GM18870 (cell line): ENCODE data around the gene GPR35.
"Not testable (repeated sequence)": the region's sequence is repeated elsewhere in the genome, so short reads cannot be mapped to it uniquely, and the experiment has no call there.

Experiments used
- ATAC-seq: cut with Tn5 transposase; IDR thresholded peaks from one replicate; pipeline ENCODE4 v1.9.1; 2021; ENCODE audit warnings: moderate library complexity; ENCODE audit not compliant: unreplicated experiment

Gene GPR35

DNA sequence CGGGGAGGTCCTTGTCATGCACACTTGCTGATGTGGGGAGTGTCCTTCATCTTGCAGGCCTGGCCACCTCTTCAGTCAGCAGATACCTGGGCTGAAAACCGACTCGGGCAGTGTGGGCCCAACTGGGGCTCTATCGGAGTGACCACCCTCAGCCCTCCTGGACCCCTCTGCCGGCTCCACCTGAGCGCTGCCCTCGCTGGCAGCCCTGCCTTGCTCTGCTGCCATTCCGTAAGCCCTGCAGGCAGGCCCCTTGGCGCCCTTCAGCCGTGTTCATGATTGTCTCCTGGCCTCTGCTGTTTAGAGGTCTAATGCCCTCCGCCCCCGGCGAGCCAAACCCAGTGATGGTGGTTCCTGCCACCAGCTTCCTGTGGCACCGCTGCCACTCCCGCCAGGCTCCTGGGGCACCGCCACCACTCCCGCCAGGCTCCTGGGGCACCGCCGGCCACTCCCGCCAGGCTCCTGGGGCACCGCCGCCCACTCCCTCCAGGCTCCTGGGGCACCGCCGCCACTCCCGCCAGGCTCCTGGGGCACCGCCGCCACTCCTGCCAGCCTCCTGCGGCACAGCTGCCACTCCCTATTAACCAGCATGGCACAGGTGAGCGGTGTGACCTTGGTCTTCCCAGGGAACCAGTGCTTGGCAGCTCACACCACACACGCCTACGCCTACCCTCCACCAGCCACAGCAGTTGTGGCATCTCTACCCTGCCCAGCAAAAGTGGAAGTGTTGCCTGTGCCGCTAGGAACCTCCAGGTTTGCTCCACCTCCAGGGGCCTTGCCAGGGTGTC, 22.8 kb upstream of the GPR35 start:
- ATAC-seq = no peak

- no peak for ATAC-seq
Observed at GRCh38 chr2:240603081-240603835, 22.0 kb upstream of the GPR35 start.

DNA sequence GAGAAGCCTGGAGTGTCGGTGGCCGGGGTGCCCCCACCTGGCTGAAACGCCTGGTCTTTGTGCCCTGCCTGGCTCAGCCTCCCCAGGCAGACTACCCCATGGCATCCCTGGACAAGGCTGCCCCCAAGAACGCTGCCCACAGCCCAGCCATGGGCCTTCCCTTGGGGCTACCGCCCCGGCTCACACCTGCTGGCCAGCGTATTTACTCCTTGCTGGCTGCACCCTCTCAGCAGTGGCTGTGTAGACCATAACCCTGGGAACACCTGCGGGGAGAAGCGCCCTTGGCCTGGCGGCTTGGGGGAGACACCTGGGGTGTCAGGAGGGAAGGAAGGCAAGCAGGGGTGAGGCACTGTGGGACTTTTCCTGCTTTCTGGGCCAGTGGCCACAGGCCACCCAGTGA, 21.4 kb upstream of the GPR35 start:
- ATAC-seq = no peak

DNA sequence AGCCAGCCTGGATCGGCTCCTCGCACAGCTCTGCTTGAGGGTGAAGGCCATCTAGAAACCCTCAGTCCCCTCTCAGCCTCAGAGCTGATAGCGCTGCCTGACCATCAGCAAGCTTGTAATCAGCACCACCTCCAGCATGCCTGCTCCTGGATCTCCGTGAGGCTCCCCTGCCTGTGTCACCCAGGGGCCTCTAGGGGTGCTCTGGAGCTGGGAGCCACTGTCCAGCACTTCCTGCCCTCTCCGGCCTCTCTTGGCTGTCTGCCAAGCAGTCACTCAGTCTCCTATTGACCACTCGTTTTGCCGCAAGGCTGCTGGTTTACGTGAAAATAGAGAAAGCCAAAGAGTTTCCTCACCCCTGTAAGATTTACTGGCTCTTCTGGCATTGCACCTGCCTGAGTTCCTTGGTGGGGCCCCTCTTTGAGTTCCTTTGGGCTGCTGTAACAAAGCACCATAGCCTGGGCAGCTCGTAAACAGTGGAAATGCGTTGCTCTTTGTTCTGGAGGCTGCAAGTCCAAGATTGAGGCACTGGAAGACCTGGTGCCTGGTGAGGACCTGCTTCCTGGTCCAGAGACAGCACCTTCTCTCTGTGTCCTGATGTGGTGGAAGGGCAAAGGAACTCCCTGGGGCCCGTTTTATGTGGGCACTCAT, 20.9 kb upstream of the GPR35 start:
- no peak for ATAC-seq

DNA sequence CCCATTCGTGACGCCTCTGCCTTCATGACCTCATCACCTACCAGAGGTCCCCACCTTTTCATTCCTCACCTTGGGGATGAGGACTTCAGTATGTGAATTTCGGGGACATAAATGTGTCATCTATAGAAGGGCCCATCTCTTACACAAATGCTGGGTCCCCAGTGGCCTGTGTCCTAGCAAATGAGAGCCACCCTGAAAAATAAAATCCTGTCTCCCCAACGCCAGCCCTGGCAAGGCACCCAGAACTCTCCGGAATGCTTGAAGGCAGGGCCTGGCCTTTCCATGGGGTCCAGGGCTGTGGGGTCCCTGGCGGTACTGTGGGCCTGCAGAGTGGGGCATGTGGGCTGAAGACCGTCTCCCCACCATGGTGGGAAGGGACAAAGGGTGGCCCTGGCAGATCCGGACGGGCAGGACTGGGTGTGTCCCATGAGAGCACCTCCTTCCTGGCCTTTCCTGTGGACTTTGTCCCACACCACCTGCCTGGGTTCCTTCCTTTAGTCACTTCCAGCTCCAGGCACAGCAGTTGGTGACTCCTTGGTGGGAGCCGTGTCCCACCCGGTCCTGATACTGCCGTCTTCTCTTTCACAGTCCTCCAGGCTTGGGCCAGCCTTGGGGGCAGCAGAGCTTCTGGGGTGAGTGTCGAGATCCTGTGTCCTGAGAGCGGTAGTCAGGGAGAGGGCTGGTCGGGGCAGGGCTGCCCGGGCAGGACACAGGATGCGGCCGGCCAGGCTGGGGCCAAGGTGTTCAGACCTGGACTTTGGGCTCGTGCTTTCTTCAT, 20.2 kb upstream of the GPR35 start:
- no peak for ATAC-seq

GRCh38 chr2:240605867-240606743, 19.2 kb upstream of the GPR35 start:
- ATAC-seq = no peak

DNA sequence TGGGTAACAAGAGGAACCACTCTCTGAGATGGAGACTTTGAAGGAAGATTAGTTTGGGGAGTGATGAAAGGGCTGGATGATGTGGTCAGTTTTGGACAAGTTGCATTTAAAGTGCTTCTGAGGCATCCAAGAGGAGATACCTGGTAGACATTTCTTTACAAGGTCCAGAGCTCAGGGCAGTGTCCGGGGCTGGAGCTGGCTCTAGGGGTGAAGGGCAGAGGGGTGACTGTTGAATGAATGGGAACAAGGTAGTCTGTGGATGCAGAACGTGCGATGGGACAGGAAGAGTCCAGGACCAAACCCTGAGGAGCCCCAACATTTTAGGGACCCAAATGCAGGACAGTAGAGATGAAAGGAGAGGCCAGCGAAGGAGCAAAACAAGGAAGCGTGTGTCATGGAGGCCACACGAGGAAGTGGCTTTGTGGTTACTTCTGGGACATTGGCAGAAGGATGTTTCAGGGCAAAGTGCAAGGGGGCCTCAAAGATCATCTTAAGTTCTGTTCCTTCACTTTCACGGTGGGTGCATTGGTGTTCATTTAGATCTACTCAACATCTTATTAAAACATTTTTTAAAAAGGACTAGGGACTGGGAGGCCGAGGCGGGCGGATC, 13.6 kb upstream of the GPR35 start:
- ATAC-seq = no peak

GRCh38 chr2:240613781-240614180, 11.5 kb upstream of the GPR35 start:
- ATAC-seq = no peak

- ATAC-seq = no peak
Observed at GRCh38 chr2:240614391-240614790, 10.9 kb upstream of the GPR35 start.

GRCh38 chr2:240615396-240615795, 9.9 kb upstream of the GPR35 start:
- ATAC-seq = no peak

DNA sequence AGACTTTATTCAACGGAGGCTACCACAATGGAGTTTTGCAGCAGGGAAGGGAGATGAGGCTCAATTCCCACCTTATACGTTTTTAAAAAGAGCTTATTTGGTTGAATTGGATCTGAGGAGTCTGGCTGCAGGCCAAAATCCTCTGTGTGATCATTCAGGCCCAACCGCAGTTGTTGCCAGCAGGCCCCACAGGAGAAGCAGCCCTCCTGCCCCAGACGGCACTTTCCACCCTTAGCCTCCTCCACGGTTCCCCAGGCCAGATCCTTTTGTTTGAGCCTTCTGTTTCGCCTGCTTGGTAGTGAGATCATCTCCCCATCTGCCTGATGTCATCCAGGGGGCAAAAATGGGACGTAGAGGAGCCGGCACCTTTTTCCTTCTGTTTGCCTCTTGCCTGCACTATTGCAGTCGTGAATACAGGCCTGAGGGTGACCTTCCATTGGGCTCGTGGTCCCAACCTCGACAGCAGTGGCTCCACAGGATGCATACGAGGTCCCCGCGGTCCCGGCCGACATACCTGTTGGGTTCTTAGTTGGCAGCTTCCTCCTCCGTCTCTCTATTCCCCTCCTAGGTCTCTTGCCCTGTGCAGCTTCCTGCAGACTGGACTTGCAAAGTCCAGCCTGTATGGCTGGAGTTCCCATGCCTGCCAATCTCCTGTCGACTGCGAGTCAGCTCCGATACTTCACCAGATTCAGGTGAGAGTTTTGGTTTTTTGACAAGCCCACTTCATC, 9.3 kb upstream of the GPR35 start:
- ATAC-seq = no peak

GRCh38 chr2:240616860-240617666, 8.2 kb upstream of the GPR35 start:
- not testable (repeated sequence) for ATAC-seq

DNA sequence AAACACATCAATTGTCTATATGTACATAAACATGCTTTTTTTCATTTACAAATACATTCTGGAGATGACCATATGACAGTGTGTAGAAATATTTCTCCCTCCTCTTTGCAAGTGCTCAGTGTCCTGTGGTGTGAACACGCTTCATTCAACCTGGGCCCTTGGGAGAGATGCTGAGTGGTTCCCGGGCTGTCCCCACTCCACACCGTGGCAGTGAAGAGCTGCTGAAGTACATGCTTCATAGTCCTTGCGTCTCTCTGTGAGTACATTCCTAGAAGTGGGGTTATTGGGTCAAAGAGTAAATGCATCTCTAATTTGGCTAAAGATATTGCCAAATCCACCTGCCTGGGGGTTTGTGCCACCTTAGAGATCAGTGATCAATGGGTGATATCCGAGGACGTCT, 6.5 kb upstream of the GPR35 start:
- no peak for ATAC-seq

DNA sequence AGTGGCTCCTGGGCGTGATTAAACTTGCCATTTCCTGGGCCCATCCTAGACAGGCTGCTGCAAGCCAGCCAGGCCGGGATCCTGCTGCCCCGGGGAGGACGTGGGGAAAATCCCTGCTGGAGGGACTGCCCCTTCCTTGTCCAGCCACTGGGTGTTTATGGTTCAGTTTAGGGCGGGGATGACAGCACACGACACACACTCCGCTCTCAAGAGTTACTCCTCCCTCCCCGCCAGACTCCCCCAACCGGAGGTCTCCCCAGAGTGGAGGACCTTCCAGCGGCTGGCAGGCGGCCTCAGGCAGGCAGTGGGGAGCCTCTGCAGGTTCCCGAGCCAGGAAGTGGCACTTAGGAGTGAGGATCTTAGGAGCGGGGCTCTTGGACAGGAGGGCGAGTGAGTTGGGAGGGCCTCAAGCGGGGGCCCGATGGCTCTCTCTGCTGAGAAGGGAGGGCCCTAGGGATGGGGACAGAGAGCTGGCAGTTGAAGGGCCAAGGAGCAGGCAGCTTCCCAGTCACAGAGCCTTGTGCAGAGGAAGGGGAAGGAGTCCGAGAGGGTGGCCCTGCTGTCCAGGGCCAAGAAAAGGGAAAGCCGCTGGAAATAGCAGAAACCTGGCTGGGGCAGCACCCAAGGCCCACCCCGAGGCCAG, 5.7 kb upstream of the GPR35 start:
- ATAC-seq = no peak

- ATAC-seq = no peak
Observed at GRCh38 chr2:240620149-240620731, 5.0 kb upstream of the GPR35 start.

DNA sequence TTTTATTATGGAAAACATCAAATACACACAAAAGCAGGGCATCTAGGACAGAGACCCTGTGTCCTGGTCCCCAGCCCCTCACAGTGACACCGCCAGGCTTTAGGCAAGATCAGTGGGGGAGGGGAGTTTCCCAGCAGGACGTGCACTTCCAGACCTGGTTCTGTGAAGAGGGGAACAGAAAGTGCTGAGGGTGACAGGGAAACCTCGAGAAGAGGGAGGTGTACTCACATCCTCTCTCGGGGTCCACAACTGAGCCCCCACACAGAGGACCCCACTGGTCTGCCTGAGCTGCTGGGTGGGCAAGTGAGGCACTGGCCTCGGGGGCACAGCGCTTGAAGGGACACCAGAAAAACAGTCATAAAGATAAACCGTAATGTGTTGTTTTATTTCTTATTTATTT, 4.4 kb upstream of the GPR35 start:
- ATAC-seq = no peak

DNA sequence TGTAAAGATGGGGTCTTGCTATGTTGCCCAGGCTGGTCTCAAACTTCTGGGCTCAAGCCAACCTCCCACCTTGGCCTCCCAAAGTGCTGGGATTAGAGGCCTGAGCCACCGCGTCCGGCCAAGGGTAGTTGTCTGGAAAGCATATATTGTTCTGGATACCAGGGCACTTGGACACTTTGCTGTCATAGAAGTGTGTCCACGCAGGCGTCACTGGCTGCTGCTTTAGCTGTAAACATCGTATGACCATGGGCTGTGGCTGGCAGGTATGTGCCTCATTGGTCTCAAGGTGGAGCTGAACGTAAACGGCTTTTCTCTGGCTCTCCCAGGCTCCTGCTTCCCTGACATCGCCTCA, 3.2 kb upstream of the GPR35 start:
- ATAC-seq = no peak
